Measurements from ENCODE around the gene PLXNA2.

GRCh38 chr1:208068407-208068806, 175.8 kb downstream of the PLXNA2 start:
- TF ChIP-seq, protein P1, sequence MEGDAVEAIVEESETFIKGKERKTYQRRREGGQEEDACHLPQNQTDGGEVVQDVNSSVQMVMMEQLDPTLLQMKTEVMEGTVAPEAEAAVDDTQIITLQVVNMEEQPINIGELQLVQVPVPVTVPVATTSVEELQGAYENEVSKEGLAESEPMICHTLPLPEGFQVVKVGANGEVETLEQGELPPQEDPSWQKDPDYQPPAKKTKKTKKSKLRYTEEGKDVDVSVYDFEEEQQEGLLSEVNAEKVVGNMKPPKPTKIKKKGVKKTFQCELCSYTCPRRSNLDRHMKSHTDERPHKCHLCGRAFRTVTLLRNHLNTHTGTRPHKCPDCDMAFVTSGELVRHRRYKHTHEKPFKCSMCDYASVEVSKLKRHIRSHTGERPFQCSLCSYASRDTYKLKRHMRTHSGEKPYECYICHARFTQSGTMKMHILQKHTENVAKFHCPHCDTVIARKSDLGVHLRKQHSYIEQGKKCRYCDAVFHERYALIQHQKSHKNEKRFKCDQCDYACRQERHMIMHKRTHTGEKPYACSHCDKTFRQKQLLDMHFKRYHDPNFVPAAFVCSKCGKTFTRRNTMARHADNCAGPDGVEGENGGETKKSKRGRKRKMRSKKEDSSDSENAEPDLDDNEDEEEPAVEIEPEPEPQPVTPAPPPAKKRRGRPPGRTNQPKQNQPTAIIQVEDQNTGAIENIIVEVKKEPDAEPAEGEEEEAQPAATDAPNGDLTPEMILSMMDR (IDR thresholded peaks at IDR 0.05) = no peak
- TF ChIP-seq EP300 (IDR thresholded peaks at IDR 0.05) = no peak
- no peak for TF ChIP-seq POLR2A (IDR thresholded peaks at IDR 0.05)
